Activated CD8-positive, alpha-beta memory T cell treated with anti-CD3 and anti-CD28 coated beads, Interleukin-2, amount 50 U/mL, for 24 hours (primary cell): ENCODE results near the gene S100A8.
"Not testable (repeated sequence)": the region's sequence is repeated elsewhere in the genome, so short reads cannot be mapped to it uniquely, and the experiment has no call there.

Experiments
- DNase-seq: peaks from one replicate; pipeline ENCODE4 v3.0.0-alpha.2; 2020; ENCODE audit errors: extremely low read depth

S100A8 gene

DNA sequence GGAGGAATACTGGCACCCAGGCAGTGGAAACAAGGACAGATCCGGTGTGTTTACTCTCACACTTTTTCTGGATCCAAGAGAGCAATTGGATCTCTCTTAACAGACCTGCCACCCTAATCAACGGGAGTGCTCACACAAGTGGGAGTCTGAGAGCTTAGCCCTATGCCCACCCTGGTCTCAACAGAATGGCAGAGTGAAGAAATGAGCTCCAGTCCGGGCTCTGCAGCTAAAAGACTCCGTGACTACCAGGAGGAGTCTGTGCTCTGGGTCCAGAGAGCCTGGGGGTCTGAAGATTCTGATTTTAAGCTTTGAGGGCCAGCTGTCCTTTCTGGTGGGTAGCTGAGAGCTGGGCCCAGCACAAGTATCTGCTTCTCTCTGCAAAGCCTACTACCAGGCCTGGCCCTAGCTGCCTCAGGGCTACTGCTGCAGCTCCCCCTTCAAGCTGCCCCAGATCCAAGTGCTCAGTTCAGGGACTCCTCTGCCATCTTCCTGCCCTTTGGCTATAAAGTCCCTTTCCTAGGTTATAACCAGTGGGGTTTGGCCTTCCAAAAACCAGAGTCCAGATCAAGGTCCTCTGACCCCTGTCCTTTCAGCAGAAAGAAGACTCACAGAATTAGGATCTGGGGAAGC lies 29.3 kb downstream of the S100A8 start:
- no peak for DNase-seq

DNA sequence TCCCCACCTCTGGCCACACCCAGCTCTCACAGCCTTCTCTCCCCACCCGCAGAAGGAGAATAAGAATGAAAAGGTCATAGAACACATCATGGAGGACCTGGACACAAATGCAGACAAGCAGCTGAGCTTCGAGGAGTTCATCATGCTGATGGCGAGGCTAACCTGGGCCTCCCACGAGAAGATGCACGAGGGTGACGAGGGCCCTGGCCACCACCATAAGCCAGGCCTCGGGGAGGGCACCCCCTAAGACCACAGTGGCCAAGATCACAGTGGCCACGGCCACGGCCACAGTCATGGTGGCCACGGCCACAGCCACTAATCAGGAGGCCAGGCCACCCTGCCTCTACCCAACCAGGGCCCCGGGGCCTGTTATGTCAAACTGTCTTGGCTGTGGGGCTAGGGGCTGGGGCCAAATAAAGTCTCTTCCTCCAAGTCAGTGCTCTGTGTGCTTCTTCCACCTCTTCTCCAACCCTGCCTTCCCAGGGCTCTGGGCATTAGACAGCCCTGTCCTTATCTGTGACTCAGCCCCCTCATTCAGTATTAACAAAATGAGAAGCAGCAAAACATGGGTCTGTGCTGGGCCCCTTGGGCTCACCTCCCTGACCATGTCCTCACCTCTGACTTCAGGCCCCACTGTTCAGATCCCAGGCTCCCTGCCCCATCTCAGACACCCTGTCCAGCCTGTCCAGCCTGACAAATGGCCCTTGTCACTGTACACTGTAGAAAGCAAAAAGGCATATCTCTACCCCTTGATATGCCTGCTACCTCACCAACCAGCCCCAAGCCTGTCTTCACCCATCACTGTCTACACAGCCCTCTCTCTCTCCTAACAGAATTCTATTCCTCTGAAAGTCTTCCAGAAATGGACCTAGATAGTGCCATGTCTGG lies 30.0 kb downstream of the S100A8 start:
- no peak for DNase-seq

DNA sequence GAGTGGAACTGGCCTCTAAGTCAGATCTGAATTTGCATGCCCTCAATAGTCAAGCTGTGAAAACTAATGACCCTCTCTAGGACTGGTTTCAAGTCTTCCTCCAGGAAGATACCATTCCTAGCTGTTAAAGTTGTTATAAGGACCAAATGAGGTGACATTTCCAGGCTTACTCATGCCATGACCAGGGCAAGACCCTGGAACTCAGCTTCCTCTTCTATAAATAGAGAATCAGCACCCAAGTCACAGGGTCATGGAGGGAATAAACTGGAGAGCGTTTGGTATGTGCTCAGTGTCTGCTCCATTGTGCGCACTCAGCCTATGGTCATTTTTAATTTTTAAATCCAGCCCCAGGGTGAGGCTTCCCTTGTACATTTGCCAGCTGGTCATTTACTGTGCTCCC lies 30.7 kb downstream of the S100A8 start:
- DNase-seq, result no peak

GRCh38 chr1:153359241-153359640 lies 31.6 kb downstream of the S100A8 start:
- DNase-seq, result no peak

DNA sequence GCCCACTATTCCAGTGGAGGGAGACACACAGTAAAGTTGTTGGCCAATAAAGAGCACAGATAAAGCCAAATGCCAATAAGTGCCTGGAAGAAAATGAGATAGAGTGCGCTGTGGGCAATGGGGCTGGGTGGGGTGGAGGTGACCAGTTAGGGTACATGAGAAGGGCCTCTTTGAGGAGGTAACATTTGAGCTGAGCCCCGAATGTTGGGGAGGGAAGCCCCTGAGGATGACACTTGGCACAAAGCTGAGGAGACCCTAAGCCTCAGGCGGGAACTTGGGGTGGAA lies 32.2 kb downstream of the S100A8 start:
- no peak for DNase-seq

DNA sequence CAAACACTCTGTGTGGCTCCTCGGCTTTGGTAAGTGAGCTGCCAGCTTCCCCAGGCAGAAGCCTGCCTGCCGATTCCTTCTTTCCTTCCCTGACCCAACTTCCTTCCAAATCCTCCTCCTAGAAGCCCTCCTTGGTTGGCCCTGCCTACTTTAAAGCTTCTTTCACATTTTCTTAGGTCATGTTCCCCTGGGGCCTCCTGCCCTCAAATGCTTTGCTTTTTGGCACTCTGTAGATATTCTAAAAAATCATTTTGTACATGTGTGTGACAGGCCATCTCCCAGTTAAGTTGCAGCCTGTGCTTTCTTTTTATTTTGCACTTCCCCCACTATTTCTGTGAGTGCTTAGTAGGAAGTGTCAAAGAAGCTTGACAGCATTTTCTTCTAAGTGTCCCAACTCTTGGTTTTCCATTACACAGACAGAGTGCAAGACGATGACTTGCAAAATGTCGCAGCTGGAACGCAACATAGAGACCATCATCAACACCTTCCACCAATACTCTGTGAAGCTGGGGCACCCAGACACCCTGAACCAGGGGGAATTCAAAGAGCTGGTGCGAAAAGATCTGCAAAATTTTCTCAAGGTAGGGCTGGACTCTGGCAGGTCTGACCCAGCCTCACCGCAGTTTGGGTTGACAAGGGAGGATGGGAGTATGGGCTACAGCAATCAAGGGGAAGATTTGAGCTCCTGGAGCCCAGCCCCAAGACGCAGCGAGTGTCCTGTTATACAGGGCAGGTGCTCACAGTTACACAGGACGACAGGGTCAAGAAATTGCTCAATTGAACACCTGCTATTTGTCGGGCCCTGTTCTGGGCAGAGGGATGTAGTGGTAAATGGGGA lies 32.8 kb downstream of the S100A8 start, which contains the start of gene S100A9:
Gene S100A9, plus strand, starts transcription at position 2 of the 838 bp plus-strand sequence. Its CDS starts 430 bp downstream, at position 432.
- no peak for DNase-seq

- no peak for DNase-seq
Observed at GRCh38 chr1:153357076-153357852, 33.6 kb downstream of the S100A8 start.

- no peak for DNase-seq
Observed at GRCh38 chr1:153356392-153357075, 34.3 kb downstream of the S100A8 start.

GRCh38 chr1:153355445-153356071 lies 35.3 kb downstream of the S100A8 start:
- DNase-seq, result no peak

DNA sequence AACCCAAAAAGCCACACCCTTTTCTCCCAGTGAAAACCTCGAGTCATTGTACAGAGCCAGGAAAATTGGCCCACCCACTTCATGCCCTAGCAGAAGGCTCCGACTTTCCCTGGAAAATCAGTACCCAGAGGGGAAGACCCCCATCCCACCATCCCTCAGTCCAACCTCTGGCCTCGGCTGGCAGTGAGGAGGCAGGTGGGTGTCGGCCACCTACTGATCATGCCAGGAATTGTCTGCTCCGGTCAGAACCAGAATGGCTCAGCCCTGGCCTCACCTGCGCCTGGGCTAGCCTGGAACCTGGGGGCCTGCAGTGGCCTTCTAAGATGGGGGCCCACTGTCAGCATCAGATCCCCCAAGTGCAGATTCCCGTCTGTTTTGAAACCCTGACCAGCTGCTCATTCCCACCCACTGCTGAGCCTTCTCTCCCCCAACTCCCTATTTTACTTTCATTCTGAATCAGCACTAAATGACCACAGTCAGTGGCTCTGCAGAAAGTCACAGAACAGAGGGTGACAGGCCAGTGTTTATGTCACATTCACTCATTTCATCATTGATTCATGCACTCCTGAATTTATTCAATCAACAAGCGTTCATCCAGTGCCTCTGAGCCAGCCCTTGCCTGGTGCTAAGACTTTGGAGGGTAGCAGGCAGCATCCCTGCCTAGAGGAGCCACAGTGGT lies 36.2 kb downstream of the S100A8 start:
- DNase-seq, result no peak

DNA sequence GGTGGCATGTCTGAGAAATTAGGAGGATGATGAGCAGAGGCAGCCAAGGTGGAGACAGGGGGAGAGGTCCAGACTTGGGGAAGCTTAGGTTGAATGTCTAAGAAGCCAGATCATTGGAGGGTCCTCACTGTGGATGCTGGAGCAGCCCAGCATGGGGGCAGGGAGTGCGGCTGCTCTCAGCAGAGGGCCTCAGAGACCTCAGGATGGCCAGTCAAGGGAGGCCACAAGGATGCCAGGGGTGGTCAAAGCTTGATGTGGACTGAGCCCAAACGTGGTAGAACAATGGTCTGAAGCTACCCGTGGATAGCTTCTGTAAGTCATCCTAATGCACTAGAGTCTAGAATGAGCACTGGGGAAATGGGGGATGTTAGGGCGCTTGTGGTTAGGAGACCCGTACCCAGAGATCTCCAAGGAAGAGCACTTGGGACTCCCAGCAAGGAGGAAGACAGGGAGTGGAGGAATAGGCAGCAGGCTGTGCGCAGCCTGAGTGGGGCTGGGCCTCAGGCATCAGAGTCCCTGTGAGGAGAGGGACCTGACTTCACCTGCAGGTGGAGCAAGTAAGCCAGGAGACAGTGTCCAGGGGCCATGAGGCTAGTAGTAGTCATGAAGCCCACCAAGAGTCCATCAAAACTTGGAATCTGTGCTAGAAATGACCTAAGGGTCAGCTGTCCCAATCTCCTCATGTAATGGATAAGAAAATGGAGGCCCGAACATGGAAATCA lies 37.5 kb downstream of the S100A8 start:
- no peak for DNase-seq

DNA sequence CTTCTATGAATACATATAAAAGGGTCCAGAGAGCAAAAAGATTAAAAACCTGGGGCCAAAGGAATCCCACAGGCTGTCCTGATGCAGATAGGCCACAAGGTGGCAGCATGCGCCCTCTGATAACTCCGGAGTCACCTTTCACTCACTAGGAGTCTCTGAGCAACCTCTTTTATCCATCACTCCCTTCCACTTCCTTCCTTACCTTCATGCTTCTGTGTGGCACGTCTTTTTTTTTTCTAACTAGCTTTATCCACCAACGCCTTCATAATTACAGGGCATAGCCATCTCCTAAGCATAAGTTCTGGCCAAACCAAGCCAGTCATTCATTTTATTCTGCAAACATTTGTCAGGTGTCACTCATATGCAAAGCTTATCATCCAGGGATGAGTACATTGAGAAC lies 38.4 kb downstream of the S100A8 start:
- DNase-seq, result no peak

DNA sequence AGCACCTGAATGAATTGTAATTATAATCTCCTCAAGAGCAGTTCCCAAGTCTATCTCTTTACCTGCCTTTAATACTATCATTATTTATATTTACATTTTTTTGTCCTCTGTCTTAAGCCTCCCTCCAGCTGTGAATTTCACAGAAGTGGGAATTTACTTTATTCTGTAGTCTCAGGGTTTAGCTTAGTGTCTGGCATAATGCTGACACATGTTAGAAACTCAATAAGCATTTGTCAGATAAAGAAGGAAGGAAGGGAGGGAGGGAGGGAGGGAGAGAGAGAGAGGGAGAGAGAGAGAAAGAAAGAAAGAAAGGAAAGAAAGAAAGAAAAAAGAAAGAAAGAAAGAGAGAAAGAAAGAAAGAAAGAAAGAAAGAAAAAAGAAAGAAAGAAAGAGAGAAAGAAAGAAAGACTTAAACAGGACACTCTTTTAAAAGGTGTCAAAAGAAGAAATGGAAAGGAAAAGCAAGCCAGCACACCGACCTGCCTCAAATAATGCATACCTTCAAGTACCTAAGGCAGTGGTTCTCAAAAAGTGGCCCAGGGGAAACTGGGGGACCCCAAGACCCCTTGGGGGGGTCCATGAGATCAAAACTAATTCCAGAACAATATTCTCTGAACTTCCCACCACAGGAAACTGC lies 40.4 kb downstream of the S100A8 start:
- no peak for DNase-seq

DNA sequence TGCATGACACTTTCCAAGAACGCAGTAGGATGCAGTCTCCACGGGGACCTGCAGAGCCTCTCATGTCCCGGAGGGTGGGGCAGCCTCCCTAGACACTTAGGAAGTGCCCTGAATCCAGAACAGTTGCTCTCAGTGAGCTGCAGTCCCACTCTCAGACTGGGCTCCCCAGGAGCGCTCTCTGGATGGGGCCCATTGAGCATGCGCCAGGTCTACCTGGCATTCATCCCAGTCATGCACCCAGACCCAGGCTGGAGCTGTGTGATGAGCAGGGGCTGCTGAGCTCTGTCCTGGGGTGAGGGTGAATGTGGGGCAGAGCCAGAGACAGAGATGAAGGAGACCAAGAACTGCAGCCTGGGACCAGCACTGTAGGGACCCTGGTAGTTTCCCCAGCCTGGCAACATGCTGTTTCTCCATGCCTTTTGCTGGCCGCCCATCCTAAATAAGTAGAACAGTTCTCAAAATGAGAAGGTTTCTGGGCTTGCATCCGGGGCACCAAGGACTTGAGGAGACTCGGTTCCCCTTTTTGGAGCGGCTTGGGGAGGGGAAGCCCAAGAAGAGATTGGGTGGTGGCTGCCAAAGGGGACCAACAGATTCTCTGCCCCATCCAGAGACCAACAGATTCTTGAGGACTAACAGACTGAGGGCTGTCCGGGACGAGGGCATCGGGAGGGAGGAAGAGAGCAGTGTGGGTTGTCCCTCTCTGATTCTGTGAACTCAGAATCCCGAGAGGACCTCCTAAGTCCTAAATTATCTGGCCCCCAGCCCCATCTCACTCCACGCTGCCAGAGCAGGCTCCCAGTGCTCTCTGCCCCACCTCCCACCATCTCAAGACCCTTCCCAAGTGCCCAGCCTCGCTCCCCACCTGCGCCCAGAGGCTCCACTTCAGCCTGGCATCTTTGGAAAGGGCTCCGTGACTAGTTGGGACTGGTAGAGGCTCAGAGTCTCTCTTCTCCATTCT lies 41.2 kb downstream of the S100A8 start:
- no peak for DNase-seq

DNA sequence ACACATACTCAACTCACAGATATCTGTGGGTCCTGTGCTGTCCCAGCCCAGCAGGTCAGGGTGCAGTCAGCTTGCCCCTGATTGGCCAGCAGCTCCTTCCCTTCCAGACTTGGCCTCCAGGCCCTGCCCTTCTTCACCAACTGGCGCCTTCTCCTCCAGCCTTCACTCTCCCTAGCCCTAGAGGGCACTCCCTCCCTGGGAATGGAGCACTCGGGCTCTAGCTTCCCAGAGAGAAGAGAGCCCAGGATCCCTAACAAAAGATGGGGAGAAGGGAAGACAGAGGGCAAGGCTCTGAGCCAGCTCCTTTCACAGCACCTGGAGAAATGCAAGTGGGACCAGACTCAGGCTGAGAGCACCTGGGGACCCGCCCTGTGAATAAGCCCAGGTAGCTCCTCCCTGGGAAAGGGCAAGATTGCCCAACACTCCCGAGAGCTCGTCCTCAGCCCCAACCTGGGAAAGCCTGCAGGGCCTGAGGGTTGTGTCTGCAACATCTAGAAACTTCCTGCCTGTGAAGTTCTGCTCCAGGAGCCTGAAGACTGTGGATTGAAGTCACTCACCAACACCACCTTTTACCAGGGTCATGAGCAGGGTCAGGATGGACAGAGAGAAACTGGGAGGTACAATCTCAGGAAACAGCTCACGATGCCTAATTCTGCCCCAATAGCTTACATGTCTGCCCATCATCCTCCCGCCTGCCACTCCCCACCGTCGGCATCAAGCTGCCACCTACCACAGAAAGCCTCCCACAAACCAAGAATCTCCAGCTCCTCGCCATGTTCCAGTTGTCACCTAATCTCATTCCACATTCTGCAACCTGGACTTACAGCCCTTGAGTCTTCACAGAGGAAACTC lies 42.1 kb downstream of the S100A8 start, which contains the start of gene PGLYRP4:
Gene PGLYRP4, minus strand, starts transcription at position 331 of the 852 bp plus-strand sequence. CDS start 909 bp downstream, outside the sequence.
- no peak for DNase-seq

DNA sequence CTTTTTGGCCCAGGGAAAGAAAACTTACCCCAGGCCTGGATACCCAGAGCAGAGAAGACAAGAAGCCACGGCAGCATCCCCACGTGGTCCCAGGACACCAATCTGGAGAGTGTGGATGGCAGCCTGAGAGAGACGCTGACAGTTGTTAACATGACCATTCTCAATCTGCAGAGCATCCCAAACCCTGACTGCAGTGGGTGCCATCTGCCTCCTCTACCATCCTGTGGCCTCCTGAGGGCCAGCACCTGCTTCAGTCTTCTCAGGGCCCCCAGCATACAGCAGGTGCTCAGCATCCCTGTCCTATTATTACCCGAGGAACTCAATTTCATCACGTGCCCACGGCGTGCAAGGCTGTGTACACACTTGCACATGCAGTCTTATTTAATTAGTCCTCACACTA lies 43.0 kb downstream of the S100A8 start:
- no peak for DNase-seq

GRCh38 chr1:153347049-153347448 lies 43.8 kb downstream of the S100A8 start:
- not testable (repeated sequence) for DNase-seq
